GM10248 (cell line): ENCODE measurements around the gene HPS1.

Experiments used
- CTCF ChIA-PET: fragments of 300-600 bp; sonication (Branson Sonifier 250); formaldehyde crosslinking; extraction: SDS; loops from one replicate; lab custom pipeline; 2021; ENCODE audit warnings: antibody characterized with exemption; lab: Yijun Ruan, JAX
- POLR2A ChIA-PET: fragments of 350-650 bp; sonication (Branson Sonifier 250); formaldehyde crosslinking; extraction: SDS; loops from one replicate; lab custom pipeline; 2020; ENCODE audit warnings: antibody characterized with exemption; lab: Yijun Ruan, JAX
- DNase-seq: peaks from one replicate; pipeline ENCODE4 v3.0.0; 2012; ENCODE audit errors: extremely low spot score
- TF ChIP-seq, protein P1 (sequence below): IDR thresholded peaks from 2 replicates; pipeline ENCODE4 v1.5.1; 2012; ENCODE audit warnings: mild to moderate bottlenecking, low read depth; ENCODE audit errors: extremely low read depth, missing control alignments, control extremely low read depth

The HPS1 gene

DNA sequence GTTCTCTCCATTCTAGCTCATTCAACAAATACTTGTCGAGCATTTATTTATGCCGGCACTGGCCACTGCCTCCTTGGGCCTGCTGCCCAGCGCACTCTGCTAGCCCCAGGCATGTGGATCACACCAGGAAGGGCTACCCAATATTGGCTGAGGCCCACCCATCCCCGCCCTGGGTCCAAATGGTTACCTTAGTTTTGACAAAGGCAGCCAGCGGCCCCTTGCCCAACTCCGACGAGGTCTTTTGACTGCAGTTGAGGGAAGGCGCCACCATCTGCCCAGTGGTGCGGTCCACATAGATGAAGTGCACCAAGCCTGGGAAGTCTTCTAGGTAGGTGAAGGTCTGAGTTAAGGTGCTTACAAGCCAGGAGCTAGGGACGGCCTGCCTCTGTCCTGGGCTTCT lies 24.6 kb downstream of the HPS1 start:
- ChIA-PET CTCF (interaction anchor here (1.2 to 7.8 kb wide), 4 partner anchors 13 to 825 kb away, joined by 4 to 98 read pairs (median 8); partner anchors contain the start of gene PYROXD2), POLR2A (no interaction called here)
- TF ChIP-seq, protein P1, sequence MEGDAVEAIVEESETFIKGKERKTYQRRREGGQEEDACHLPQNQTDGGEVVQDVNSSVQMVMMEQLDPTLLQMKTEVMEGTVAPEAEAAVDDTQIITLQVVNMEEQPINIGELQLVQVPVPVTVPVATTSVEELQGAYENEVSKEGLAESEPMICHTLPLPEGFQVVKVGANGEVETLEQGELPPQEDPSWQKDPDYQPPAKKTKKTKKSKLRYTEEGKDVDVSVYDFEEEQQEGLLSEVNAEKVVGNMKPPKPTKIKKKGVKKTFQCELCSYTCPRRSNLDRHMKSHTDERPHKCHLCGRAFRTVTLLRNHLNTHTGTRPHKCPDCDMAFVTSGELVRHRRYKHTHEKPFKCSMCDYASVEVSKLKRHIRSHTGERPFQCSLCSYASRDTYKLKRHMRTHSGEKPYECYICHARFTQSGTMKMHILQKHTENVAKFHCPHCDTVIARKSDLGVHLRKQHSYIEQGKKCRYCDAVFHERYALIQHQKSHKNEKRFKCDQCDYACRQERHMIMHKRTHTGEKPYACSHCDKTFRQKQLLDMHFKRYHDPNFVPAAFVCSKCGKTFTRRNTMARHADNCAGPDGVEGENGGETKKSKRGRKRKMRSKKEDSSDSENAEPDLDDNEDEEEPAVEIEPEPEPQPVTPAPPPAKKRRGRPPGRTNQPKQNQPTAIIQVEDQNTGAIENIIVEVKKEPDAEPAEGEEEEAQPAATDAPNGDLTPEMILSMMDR: no peak
- no peak for DNase-seq

- ChIA-PET CTCF (no interaction called here), POLR2A (no interaction called here)
- TF ChIP-seq, protein P1: no peak
- DNase-seq: no peak
Observed at GRCh38 chr10:98420786-98421185, 25.9 kb downstream of the HPS1 start.

DNA sequence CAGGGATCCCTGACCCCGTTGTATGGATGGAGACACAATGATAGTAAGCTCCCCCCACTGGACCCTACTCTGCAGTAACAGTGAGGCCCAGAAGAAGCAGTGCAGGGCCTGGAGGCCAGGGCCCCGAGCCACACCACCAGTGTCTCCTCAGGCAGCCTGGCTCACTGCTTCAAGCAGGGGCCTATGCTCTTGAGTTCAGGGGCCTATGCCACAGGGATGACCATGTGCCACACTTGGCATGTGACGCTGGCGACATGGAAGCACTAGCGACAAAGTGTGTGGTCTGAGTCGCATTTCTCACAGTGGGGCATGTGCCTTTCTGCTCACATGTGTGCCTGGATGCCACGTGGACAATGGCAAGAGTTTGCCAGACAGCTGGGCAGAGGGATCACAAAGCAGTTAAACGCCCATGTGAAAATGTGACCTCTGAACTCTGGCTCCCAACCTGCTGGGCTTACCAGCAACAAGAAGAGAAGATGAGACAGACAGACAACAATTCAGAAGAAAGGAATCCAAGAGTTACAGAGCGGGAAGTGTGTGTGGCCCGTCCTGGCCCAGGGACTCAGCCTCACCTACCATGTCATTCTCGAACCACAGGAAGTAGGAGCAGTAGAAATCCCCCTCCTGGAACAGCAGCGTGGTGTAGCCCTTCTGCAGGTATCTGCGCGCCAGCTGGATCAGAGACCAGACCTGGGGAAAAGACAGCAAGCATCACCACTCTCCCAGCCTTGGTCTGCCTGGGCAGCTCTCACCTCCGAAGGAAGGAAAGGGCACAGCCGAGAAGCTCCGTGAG lies 27.1 kb downstream of the HPS1 start:
- TF ChIP-seq, protein P1: no peak
- CTCF ChIA-PET: no interaction called here
- no peak for DNase-seq
- POLR2A ChIA-PET: no interaction called here

- ChIA-PET POLR2A (no interaction called here), CTCF (interaction anchor here (1.1 kb wide), 1 partner anchor 9 kb away, joined by 4 read pairs; no protein-coding TSS in a partner anchor)
- TF ChIP-seq, protein P1: no peak
- no peak for DNase-seq
Observed at GRCh38 chr10:98418665-98419468, 27.9 kb downstream of the HPS1 start.

GRCh38 chr10:98417973-98418664 lies 28.6 kb downstream of the HPS1 start:
- DNase-seq: no peak
- ChIA-PET CTCF (interaction anchor here (1.1 to 2.4 kb wide), 2 partner anchors 7 to 10 kb away, joined by 4 to 5 read pairs; no protein-coding TSS in a partner anchor), POLR2A (no interaction called here)
- TF ChIP-seq, protein P1: no peak

GRCh38 chr10:98417481-98417959 lies 29.2 kb downstream of the HPS1 start:
- CTCF ChIA-PET: interaction anchor here (2.4 kb wide), 1 partner anchor 8 kb away, joined by 5 read pairs; no protein-coding TSS in a partner anchor
- no peak for DNase-seq
- POLR2A ChIA-PET: no interaction called here
- TF ChIP-seq, protein P1: no peak
